ENCODE data around the gene SPA17. TPM values are rescaled to one million over a fixed set of nuclear protein-coding genes. Genes with fewer than 3 reads are reported as not detected.

Gene SPA17
- total RNA-seq, 4 donors from 2014 or later = 1.9 to 6.2 (median 2.9) TPM

DNA sequence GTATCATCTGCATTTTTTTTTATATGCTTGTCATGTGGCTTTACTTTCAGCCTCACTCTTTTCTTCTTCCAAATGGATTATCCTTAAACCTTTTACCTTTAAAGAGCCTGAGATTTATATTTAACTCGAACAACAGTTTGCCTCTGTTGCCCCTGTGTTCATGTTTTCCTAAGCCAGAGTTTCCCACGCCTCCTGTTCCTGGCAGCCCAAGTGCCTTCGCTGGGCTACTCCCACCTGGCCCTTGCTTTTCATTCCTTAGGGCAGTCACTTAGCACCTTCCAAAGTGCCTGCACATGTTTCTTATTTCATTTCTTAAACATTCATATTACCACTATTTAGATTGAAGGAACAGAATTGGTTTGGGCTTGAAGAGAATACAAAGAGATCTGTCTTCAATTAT is 37.8 kb upstream of the SPA17 start:
- no peak for TF ChIP-seq POLR2A (IDR thresholded peaks at IDR 0.05)
- TF ChIP-seq, protein P1, sequence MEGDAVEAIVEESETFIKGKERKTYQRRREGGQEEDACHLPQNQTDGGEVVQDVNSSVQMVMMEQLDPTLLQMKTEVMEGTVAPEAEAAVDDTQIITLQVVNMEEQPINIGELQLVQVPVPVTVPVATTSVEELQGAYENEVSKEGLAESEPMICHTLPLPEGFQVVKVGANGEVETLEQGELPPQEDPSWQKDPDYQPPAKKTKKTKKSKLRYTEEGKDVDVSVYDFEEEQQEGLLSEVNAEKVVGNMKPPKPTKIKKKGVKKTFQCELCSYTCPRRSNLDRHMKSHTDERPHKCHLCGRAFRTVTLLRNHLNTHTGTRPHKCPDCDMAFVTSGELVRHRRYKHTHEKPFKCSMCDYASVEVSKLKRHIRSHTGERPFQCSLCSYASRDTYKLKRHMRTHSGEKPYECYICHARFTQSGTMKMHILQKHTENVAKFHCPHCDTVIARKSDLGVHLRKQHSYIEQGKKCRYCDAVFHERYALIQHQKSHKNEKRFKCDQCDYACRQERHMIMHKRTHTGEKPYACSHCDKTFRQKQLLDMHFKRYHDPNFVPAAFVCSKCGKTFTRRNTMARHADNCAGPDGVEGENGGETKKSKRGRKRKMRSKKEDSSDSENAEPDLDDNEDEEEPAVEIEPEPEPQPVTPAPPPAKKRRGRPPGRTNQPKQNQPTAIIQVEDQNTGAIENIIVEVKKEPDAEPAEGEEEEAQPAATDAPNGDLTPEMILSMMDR (IDR thresholded peaks at IDR 0.05) = no peak
- intact Hi-C loops (cut with DNase I; ENCODE audit: low total_unique reads) = no loop called here
- no peak for DNase-seq (ENCODE audit: low spot score in 2 of 2)
- WGBS, 2 donors = 67 to 79% methylated on average over 3 of the region's 3 CpGs
- H3K4me3 ChIP-seq (ENCODE audit: low read depth, poor library complexity, severe bottlenecking) = no peak overlapping the region

DNA sequence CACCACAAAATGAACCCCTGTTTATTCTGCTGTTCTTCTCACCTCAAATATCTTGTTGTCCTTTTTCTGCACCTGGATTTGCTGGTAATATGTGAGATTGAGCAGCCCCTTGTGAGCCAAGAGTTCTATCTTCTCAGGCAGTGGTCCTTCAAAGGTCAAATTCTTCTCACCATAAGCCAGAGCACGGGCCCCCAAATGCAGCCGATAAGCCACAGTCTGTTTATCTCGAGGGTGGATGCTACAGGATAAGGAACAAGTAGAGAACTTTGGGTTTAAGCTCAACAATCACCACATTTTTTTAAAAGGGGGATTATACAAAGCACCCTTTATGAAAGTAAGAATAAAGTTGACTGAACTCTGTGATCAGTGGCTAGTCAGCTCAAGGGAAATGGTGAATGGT is 35.2 kb upstream of the SPA17 start:
- WGBS, 2 donors = 89 to 91% methylated on average over 3 of the region's 3 CpGs
- no peak for DNase-seq (ENCODE audit: low spot score in 2 of 2)
- intact Hi-C loops (cut with DNase I; ENCODE audit: low total_unique reads) = no loop called here
- TF ChIP-seq, protein P1 (IDR thresholded peaks at IDR 0.05) = no peak
- TF ChIP-seq POLR2A (IDR thresholded peaks at IDR 0.05) = no peak
- H3K4me3 ChIP-seq (ENCODE audit: low read depth, poor library complexity, severe bottlenecking) = no peak overlapping the region

DNA sequence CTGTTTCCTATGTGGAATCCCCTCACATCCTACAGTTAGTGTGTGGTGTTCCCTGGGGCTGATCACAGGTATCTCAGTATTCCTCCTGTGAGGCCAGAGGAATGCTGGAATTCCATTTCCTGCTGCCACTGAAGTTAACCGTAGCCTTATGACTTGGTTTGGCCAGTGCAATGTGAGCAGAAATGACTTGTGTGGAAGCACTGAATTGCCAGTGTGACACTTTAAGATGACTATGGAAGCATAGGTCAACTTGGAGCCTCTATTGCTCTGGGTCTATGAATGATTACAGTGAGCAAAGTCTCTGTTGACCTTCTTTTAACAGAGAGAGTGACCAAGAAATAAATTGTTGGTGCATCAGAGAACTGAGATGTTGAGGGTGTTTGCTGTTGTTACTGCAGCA is 34.5 kb upstream of the SPA17 start:
- TF ChIP-seq, protein P1 (IDR thresholded peaks at IDR 0.05) = no peak
- no peak for TF ChIP-seq POLR2A (IDR thresholded peaks at IDR 0.05)
- intact Hi-C loops (cut with DNase I; ENCODE audit: low total_unique reads) = no loop called here
- no peak overlapping the region for H3K4me3 ChIP-seq (ENCODE audit: low read depth, poor library complexity, severe bottlenecking)
- DNase-seq (ENCODE audit: low spot score in 2 of 2) = no peak
- 88 to 100% methylated on average over 1 of the region's 1 CpG for WGBS, 2 donors

DNA sequence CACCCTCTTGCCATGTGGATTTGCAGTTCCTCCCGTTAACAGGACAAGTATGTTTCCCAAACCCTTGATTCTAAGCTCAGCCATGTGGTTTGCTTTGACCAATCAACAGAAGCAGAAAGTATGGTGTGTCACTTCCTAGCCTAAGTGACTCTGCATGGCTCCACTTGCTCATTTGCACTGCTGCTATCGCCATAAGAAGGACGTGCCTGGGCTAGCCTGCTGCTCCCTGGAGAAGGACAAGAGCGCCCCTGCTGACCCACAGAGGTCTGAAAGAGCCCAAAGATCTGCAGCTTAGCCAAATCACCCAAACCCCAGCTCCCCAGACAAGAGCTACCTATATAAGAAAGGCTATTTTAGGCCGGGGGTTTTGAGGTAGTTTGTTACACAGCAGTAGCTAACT is 33.0 kb upstream of the SPA17 start:
- DNase-seq (ENCODE audit: low spot score in 2 of 2) = no peak
- WGBS, 2 donors = 83 to 87% methylated on average over 5 of the region's 5 CpGs
- TF ChIP-seq, protein P1 (IDR thresholded peaks at IDR 0.05) = no peak
- no peak for TF ChIP-seq POLR2A (IDR thresholded peaks at IDR 0.05)
- no peak overlapping the region for H3K4me3 ChIP-seq (ENCODE audit: low read depth, poor library complexity, severe bottlenecking)
- intact Hi-C loops (cut with DNase I; ENCODE audit: low total_unique reads) = no loop called here

DNA sequence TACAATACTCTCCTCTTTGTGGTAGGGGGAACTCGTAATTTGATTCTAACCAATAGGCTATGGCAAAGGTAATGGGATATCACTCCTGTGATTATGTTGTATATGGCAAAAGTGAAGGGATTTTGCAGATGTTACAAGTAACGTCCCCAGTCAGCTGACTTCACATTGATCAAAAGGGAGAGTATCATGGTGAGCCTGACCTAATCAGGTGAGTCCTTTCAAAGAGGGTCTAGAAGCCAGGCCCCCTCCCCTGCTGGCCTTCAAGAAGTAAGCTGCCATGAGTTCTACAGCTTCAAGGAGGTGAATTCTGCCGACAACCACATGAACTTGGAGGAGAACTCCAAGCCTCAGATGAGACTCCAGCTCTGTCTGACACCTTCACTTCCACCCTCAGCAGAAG is 31.1 kb upstream of the SPA17 start:
- 91% methylated on average over 3 of the region's 3 CpGs for WGBS, 2 donors
- no peak for DNase-seq (ENCODE audit: low spot score in 2 of 2)
- intact Hi-C loops (cut with DNase I; ENCODE audit: low total_unique reads) = no loop called here
- no peak for TF ChIP-seq POLR2A (IDR thresholded peaks at IDR 0.05)
- TF ChIP-seq, protein P1 (IDR thresholded peaks at IDR 0.05) = no peak
- no peak overlapping the region for H3K4me3 ChIP-seq (ENCODE audit: low read depth, poor library complexity, severe bottlenecking)

DNA sequence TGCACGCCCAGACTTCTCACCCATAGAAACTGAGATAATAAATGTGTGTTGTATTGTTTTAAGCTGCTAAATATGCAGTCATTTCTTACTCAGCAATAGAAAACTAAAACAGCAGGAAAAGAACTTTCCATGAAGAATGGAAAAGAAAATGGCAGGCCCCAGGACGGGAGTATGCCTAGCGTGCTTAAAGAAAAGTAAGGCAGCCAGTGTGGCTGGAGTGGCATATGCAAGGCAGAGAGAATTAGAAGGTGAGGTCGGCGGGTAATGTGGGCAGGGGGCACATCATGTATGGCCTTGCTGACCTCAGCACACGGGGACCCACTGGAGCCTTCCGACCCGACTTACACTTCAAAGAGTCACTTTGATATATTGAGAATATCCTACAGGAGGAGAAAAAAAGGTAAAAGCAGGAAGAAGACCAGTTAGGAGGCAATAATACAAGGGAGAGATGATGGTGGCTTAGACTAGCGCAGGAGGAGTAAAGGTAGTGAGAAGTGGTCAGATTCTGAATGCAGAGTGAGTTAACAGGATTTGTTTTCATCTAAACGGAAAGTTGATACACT is 30.6 kb upstream of the SPA17 start:
- TF ChIP-seq POLR2A (IDR thresholded peaks at IDR 0.05) = no peak
- TF ChIP-seq, protein P1 (IDR thresholded peaks at IDR 0.05) = no peak
- WGBS, 2 donors = 87 to 92% methylated on average over 10 of the region's 10 CpGs

More for the DNA sequence above, 30.6 kb upstream of the SPA17 start:
- no peak overlapping the region for H3K4me3 ChIP-seq (ENCODE audit: low read depth, poor library complexity, severe bottlenecking)
- no peak for DNase-seq (ENCODE audit: low spot score in 2 of 2)
- intact Hi-C loops (cut with DNase I; ENCODE audit: low total_unique reads) = no loop called here
